Ureter (tissue), 1 donor: ENCODE data around the gene HASPIN. TPM values are rescaled to one million over a fixed set of nuclear protein-coding genes. Genes with fewer than 3 reads are reported as not detected.
A peak's percentile ranks its signal among the peaks of the same experiment; 100 is the strongest.

Experiments
- DNase-seq: peaks from one replicate; pipeline ENCODE4 v3.0.0-alpha.2; 2020; ENCODE audit warnings: low spot score
- total RNA-seq: library from RNA; stranded (reverse); gene quantifications from one replicate; pipeline ENCODE4 v1.2.4, GENCODE V29; 2023
- donor health status: DM: yes; HTN: yes; CAD: no.

HASPIN gene
- total RNA-seq, 1 donor from 2014 or later = 0.31 TPM

DNA sequence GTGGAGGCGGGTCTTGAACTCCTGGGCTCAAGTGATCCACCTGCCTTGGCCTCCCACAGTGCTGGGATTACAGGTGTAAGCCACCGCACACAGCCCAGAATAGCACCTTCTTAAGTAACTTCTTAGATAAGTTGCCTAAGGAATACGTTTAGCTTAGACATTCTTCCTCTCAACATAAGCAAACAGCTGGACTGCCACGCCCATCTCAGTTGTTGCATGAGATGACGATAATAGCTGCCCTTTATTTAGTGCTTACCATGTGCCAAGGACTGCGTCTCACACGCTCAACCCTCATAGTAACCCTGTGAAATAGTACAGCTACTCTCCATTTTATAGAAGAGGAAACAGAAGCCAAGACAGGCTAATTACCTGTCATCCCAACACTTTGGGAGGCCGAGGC lies 11.8 kb downstream of the HASPIN start:
- no peak for DNase-seq

DNA sequence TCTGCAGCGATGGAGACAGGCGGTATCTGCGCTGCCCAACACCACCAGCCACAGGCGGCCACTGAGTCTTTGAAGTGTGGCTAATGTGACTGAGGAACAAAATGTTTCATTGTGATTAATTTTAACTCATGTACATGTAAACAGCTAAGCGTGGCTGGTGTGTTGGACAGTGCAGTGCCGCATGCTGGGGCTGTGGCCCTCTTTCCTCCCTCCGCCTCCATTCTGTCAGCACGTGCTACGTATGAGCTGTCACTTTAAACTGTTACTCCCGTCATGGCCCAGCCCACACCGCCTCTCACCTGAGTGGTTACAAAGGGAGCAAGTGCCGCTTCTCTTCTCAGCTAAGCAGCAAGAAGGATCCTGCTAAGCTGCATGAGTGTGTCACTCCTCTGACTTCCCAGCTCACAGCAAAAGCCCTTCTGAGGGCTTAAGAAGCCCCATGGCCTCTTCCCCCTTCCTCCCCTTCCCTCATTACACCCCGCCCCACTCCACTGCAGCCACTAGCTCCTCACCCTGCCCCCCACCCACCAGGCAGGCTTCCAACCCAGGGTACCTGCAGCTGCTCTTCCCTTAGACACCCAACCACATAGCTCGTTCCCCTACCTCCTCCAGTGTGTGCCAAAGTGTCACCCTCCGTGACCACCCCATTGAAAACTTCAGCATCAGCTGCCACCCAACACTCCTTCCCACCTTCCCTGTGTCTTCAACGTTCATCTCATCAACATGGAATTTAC lies 15.0 kb downstream of the HASPIN start:
- peak; percentile 65 for DNase-seq

DNA sequence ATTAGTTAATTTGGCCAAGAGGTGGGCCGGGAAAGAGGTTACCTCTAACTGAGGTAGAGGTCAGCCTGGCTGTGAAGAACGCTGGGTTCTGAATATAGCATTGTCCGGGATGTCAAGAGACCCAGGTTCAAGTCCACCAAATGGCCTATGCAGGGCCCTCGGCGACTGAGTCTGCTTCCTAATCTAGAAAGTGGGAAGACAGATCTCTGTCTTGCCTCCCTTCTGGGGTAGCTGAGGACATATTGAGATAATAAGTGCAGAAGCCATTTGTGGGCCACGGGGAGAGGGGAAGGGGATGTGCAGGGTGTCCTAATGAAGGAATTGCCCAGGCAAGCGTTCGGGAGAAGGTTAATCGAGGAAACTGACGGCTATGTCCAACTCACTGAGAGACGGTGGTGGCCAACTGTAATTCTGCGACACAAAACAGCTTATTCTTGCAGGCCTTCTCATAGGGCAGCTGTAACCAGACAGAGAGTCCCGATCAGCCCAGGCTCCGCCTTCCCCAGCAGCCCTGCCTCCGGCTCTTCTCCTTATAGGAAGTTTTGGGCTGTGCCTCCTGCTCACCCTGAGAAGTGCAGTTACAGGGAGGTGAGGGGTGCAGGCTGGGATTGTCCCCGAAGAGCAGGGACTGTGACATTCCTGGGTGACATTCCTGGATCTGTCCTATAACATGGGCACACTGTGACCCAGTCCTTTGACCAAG lies 15.9 kb downstream of the HASPIN start:
- no peak for DNase-seq

DNA sequence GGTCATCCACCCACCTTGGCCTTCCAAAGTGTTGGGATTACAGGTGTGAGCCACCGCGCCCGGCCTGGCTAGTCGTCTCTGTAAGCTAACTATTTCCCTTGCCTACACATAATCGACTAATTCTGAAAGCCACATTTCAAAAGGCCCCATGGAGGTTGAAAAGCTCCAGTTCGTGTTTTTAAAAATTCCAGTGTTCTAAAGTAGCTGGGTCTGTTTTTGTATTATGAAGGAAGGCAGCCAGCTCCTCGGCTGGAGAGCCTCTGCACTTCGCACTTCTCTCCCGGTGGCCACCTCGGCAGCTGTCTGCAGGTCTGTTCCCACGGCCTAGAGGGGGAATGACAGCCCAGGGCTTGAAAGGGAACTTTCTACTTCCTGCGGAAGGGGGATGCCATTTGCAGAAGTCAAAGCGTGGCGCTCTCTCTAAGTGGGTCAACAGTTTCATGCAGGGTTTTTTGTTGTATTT lies 16.9 kb downstream of the HASPIN start:
- DNase-seq = no peak

DNA sequence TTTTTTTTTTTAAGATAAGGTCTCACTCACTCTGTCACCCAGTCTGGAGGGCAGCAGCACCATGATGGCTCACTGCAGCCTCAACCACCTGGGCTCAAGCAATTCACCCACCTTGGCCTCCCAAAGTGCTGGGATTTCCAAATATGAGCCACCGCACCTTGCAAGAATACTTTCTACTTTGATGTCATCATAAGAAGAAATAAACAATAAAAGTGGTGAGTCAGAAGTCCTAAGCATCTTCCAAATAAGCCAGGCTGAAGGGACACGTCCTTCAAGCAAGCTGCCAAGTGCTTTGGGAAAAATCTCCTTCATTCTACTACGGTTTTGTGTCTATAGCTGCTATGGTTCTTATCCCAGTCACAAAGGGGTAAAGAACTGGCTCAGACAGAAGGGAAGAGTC lies 20.3 kb downstream of the HASPIN start:
- DNase-seq = no peak

DNA sequence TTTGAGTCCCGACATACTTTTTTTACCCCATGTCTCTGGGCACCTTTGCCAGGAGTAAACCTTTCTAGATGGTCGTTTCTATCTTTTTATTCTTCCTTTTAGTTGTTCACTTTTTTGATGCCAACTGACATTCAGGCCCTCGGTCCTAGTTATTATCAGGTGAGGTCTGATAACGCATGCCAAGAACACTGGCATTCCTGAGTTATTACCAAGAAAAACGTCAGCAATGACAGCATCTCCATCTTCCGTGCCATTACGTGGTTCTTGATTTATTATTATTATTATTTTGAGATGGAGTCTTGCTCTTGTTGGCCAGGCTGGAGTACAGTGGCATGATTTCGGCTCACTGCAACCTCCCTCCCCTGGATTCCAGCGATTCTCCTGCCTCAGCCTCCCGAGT lies 21.4 kb downstream of the HASPIN start:
- no peak for DNase-seq

DNA sequence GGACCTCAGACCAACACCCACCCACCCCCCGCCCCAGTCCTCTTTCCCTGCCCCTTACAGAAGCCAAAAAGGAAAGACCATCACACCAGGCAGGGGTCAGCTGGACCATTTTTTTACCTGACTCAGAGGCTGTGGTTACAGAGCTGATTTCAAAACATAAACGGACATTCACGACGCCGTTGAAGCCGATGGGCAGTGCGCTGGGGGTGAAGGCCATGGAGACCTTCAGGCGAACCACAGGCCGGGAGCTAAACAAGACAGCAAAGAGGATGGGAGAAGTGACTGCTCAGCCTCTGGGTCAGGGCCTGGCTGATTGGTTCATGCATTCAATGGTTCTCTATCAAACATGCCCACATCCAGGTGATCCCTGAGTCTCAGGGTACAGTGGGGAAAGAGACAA lies 24.1 kb downstream of the HASPIN start:
- no peak for DNase-seq

DNA sequence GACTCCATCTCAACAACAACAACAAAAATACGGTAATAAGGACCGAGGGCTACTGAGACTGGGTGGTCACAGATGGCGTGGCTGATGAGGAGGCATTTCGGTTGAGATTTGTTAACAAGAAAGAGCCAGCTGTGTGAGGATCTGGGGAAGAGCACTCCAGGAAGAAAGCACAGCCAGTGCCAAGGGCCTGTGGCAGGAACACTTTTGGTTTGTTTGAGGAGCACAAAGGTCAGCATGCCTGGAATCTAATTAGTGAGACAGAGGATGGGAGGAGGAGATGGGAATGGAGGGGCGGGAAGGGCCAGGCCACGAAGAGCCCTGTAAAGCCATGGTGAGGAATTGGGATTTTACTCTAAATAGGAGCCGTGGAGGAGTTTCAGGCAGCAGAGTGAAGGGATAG lies 24.9 kb downstream of the HASPIN start:
- no peak for DNase-seq

DNA sequence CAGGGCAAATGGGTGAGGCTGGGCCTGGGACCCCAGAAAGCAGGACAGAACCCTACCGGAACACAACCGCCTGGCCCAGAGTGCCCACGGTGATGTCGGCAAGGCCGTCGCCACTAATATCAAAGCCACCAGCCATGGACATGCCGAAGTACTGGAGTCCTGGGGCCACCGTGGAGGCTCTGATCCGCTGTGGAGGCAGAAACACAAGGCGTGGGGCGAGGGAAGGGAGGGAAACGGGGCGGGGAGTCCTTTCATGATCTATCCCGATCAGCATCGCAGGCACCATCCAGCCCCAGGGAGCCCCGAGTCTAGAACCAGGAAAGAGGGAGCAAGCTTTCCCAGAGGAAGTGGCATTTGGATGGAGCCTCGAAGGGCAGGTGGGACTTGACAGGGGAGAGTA lies 26.6 kb downstream of the HASPIN start:
- DNase-seq = no peak

DNA sequence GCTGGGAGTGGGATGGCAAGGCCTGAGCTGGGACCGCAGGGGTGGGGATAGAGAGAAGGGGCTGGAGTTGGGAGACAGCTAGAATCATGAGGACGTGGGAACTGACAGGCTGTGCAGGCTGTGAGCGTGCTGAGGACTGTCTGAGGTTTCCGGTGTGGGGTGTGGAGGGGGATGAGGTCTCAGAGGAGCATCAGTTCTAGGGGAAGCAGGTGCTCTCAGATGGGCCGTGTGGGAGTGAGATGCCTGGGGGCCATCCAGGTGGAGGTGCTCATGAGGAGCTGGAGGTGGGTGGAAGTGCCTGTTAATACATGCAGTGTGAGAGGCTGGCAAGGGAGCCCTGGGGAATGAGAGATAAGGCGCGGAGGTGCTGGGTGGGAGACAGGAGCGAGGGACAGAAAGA lies 27.2 kb downstream of the HASPIN start:
- DNase-seq = no peak

DNA sequence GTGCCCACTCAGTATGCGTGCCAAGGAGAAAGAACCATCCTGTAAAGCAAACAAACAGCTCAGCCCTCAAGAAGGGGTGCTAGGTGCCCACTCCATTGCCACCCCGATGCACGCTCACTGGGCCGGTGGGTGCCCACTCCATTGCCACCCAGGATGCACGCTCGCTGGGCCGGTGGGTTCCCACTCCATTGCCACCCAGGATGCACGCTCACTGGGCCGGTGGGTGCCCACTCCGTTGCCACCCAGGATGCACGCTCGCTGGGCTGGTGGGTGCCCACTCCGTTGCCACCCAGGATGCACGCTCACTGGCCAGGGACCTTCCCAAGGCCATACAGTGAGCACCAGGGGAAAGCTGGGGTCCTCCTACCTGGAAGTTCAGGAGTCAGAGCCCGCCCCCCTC lies 28.1 kb downstream of the HASPIN start:
- DNase-seq = no peak

DNA sequence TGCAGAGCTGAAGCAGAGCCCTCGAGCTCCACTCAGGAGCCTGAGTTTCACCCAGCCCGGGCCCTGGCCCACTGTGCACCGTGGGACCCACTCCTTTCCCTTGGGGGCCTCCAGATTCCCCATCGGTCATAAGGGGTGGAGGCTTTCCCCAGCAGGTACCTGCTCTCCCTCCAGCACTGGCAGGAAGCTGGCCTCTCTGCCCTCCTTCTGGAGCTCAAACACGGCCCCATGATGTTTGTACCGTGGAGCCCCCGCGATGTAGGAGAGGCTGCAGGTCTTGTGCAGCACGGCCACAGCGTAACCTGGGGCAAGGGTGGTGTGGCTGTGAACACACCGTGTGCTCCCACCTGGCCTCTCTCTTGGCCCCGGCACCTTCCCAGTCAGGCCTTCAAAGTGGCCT lies 29.9 kb downstream of the HASPIN start:
- DNase-seq = no peak

DNA sequence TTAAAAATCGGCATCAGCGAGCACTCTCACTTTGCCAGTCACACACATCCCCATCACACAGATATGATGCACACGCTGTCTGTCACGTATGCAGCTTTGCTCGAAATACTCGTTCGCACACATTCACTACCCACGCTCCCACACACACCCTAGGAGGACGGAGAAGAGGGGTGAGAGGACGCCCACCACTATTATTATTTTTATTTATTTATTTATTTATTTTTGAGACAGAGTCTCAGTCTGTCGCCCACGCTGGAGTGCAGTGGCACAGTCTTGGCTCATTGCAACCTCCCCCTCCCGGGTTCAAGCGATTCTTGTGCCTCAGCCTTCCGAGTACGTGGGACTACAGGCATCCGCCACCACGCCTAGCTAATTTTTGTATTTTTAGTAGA lies 30.4 kb downstream of the HASPIN start:
- no peak for DNase-seq

DNA sequence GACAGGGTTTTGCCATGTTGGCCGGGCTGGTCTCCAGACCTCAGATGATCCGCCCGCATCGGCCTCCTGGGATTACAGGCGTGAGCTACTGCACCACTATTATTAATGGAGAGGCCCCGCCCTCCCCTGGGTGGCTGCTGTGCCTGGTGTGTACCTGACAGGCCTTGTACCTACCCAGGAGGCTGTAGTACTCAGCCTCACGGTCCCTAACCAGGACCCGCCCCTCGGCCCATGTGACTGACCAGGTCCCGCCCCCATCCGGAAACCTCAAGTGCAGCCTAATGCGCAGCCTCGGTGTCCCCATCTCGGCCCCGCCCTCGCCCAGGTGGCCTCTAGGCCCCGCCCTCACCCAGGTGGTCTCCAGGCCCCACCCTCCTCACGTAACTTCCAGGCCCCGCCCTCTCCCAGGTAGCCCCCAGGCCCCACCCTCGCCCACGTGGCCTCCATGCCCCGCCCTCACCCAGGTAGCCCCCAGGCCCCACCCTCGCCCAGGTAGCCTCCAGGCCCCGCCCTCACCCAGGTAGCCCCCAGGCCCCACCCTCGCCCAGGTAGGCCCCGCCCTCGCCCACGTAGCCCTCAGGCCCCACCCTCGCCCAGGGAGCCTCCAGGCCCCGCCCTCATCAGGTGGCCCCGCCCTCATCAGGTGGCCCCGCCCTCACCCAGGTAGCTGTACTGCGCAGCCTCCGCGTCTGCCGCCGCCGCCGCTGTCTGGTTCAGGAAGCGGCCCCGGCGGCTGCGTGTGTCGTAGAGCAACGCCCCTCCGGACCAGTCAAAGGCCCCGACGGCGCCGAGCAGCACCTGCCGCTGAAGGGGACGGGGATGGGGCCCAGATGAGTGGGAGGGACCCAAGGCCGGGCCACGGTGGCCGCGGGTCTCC lies 31.0 kb downstream of the HASPIN start:
- DNase-seq = peak; percentile 92

DNA sequence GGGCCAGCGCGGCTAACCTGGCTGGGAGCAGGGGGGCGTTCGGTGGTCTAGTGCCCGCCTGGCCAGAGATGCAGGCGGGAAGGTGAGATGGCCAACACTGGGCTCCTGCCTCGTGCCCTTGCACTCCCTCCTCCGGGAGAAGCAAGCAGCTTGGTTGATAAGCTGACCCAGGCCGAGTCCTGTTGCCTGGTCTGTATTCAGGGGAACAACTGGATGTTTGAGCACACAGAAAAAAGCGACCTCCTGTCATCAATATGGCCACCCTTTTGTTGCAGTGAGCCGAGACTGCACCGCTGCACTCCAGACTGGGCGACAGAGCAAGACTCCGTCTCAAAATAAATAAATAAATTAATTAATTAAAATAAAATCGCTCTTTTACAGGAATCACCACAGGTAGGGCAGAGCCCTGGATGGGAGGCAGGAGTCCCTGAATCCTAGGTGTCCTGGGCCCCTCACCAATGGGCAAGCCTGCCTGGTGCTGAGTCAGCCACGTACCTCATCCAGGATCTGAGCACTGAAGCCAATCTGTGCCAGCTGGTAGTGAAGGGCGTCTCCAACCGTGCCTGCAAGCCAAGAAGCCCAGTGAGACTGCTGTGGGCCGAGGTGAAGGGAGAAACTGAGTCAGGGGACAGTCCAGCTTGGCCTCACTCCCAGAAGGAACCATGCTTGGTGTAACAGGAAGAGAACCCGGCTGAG lies 31.8 kb downstream of the HASPIN start:
- no peak for DNase-seq

DNA sequence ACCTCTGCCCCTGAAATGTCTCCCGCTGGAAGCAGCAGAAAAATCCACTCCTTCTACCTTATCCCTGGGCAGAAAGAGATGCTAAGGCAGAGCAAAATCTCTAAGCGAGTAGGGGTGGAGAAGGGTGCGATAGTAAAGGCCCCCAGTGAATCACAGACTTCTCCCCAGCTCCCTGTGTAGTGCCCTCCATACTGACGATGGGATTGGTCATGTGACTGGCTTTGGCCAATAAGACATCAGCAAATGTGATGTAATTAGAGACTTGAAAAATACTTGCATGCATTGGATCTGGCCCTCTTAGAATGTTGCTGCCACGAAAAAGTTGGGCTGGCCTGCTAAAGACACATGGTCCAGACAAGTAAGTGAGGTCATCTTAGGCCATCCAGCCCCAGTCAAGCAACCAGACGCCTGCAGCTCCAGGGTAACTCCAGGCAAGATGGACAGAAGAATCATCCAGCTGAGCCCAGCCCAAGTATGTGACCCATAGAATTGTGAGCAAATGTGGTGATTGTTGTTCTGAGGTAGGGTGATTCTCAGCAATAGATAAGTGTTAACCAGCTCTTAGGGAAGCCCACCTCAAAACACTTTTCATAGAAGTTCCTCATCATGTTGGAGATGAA lies 36.0 kb downstream of the HASPIN start:
- no peak for DNase-seq

DNA sequence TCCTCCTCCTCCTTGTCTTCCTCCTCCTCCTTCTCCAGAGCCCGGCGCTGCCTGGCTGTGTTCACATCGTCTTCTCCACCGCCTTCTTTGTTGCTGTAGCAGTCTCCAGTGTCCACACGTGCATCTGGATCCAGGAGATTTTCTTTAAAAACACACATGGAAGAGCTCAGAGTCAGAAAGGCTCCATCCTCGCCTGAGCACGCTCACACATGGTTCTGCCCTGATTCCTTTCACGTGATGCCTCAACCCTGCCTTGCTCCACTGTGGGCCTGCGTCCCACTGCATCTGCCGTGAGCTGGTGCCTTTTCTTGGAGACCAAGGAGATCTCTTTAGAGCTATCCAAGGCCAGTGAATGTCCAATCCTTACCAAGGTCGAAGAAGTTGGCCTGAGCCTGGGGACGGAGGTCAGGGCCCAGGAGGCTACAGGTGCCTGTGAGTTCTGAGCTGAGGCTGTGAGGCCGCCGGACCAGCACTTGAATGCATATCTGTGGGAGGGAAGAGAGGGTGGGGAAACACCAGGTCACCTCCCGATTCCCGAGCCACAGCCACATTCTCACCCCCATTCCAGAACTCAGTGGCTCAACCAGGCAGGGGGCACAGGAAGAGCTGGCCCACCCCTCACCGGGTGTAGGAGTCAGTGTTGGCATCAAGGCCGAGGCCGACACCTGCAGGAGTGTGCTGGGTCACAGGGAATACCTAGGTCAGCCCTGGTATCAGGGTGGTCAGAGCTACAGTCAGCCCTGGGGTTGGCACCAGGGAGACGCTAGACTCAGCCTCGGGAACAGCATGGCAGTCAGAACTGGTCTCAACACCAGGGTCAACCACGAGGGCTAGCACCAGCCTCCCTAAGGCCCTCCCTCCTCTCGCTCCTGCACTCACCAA lies 37.6 kb downstream of the HASPIN start:
- no peak for DNase-seq

DNA sequence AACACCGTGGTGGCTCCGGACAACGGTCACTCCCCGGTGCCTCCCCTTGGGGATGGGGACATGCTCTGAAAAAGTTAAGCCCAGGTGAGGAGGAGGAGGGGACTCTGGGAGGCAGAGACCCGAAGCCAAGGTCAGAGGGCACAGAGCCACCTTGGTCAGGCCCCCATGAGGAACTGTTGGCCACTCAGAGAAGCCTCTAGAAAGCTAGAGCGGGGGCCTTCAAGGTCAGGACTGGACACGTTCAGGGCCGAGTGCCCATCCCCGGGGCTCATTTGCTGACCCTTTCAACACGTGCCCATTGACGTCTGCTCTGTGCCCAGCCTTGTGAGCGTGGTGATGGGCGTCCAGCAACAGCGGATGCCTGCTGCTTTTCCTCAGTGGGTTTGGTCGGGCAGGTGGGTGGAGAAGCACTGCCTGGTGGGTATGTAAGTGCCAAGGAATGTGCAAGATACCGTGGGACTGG lies 38.2 kb downstream of the HASPIN start:
- no peak for DNase-seq

DNA sequence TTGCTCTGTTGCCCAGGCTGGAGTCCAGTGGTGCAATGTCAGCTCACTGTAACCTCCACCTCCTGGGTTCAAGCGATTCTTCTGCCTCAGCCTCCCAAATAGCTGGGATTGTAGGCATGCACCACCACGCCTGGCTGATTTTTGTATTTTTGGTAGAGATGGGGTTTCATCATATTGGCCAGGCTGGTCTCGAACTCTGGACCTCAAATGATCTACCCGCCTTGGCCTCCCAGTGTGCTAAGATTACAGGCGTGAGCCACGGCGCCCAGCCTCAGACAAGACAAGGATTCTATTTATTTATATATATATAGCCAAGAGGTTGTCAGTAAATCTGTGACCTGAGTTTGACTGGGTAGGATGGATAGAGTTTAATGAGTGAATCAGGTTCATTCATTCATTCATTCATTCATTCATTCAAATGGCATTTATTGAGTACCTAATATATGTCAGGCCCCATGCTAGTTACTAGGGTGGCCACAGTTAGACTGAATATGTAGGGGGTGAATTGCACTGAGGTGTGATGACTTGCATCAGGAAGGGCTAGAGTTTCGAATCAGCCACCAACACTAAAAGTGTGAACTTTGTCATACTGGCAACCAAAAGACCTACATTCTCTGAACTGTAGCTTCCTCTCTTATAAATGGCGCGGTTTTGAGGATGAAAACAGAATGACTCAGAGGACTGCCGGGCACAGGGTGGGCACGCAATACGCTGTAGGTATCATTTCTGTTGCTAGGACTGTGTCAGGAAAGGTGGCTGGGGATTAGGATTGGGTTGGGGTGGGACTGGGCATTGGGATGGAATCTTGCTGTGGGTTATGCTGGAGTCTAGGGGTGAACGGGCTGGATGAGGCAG lies 39.4 kb downstream of the HASPIN start:
- no peak for DNase-seq
